Gastrocnemius medialis (tissue), 4 donors: ENCODE results near the gene FUS. TPM values are rescaled to one million over a fixed set of nuclear protein-coding genes. Genes with fewer than 3 reads are reported as not detected.

Experiments
- ATAC-seq, 2 donors: fragments of 150-250 bp; one replicate each; pipeline ENCODE4 v1.9.1; 2016
- DNase-seq, 2 donors: peaks; one replicate each; pipeline ENCODE4 v3.0.0-alpha.2; 2019
- H3K27ac ChIP-seq, 4 donors: fragments of 200-600 bp; sonication (generic); 1 replicate in 1 of 4; 2 replicates in 3 of 4; pipeline ENCODE4 v1.5.1; 2016 to 2018; ENCODE audit warnings: mild to moderate bottlenecking in 2 of 4, moderate library complexity in 1 of 4
- H3K27me3 ChIP-seq, 3 donors: fragments of 200-600 bp; sonication (generic) in 2 of 3; 1 replicate in 1 of 3; 2 replicates in 2 of 3; pipeline versions ENCODE4 v1.5.1 to v1.6.0; 2016 to 2019; ENCODE audit warnings: mild to moderate bottlenecking in 1 of 3, moderate library complexity in 1 of 3
- H3K36me3 ChIP-seq, 2 donors: fragments of 200-600 bp; sonication (generic) in 1 of 2; one replicate each; pipeline ENCODE4 v1.5.1; 2017 to 2018
- H3K4me1 ChIP-seq, 2 donors: fragments of 200-600 bp; sonication (generic) in 1 of 2; one replicate each; pipeline ENCODE4 v1.5.1; 2016 to 2017; ENCODE audit warnings: mild to moderate bottlenecking in 2 of 2
- H3K4me3 ChIP-seq, 4 donors: fragments of 200-600 bp; sonication (generic) in 3 of 4; 1 replicate in 1 of 4; 2 replicates in 3 of 4; pipeline ENCODE4 v1.5.1; 2016 to 2019; ENCODE audit warnings: mild to moderate bottlenecking in 2 of 4
- H3K9me3 ChIP-seq, 3 donors: fragments of 200-600 bp; sonication (generic) in 2 of 3; 1 replicate in 1 of 3; 2 replicates in 2 of 3; pipeline ENCODE4 v1.5.1; 2016 to 2019
- POLR2A ChIP-seq, 2 donors: fragments of 450-650 bp; IDR thresholded peaks; one replicate each; pipeline ENCODE4 v1.6.1; 2017; ENCODE audit warnings: antibody characterized with exemption in 2 of 2, mild to moderate bottlenecking in 2 of 2, moderate library complexity in 2 of 2
- in situ Hi-C, 4 donors: fragments of 200-750 bp; cut with MboI; loops; one replicate each; pipeline versions ENCODE4 v1.15.0 to v1.8.0; 2017; ENCODE audit warnings: low sequenced_read_pairs in 4 of 4
- intact Hi-C: fragments of 100-400 bp; cut with DNase I; formaldehyde crosslinking; loops from one replicate; pipeline ENCODE4 v1.15.1; 2023; ENCODE audit warnings: low total_unique reads
- total RNA-seq, 4 donors: library from RNA; depleted of rRNA; stranded (reverse); fragments of >200 nt; gene quantifications; one replicate each; pipeline versions ENCODE4 v1.1.0 to v1.2.3, GENCODE V29; 2016
- TF ChIP-seq, protein P1 (sequence below), 5 experiments: fragments of 450-650 bp in 3 of 5; fragments of 200-600 bp in 2 of 5; sonication (generic) in 2 of 5; IDR thresholded peaks in 4 of 5; conservative IDR thresholded peaks in 1 of 5; 1 replicate in 4 of 5; 2 replicates in 1 of 5; pipeline ENCODE4 v1.5.1; 2016 to 2019; ENCODE audit warnings: antibody characterized with exemption in 5 of 5, mild to moderate bottlenecking in 3 of 5, moderate library complexity in 3 of 5

FUS gene
- total RNA-seq, 4 donors from 2014 or later: 20.6 to 45.9 (median 35.1) TPM

- Histone ChIP-seq H3K27ac (peak overlapping the region in 2 of 4 donors; percentile 8 to 17), H3K4me3 (no peak overlapping the region), H3K36me3 (peaks cover 2 to 100% of the 10 kb centered on the region in 2 donors), H3K4me1 (peaks cover 16 to 27% of the 10 kb centered on the region in 2 donors), H3K27me3 (no peaks in the 10 kb centered on the region), H3K9me3 (no peaks in the 10 kb centered on the region)
- in situ Hi-C loops: loop anchor here in 2 of 4 donors (10.0 to 25.0 kb wide), 2 partner anchors 257 to 675 kb away; partner anchors contain the start of genes ZNF267 (in 2 of the 2) and ZNF843 (in 1 of the 2)
- intact Hi-C loops: no loop called here
- TF ChIP-seq, protein P1, sequence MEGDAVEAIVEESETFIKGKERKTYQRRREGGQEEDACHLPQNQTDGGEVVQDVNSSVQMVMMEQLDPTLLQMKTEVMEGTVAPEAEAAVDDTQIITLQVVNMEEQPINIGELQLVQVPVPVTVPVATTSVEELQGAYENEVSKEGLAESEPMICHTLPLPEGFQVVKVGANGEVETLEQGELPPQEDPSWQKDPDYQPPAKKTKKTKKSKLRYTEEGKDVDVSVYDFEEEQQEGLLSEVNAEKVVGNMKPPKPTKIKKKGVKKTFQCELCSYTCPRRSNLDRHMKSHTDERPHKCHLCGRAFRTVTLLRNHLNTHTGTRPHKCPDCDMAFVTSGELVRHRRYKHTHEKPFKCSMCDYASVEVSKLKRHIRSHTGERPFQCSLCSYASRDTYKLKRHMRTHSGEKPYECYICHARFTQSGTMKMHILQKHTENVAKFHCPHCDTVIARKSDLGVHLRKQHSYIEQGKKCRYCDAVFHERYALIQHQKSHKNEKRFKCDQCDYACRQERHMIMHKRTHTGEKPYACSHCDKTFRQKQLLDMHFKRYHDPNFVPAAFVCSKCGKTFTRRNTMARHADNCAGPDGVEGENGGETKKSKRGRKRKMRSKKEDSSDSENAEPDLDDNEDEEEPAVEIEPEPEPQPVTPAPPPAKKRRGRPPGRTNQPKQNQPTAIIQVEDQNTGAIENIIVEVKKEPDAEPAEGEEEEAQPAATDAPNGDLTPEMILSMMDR (IDR thresholded peaks at IDR 0.05 in 4 of 5, conservative IDR thresholded peaks at IDR 0.05 in 1 of 5): no peak
- TF ChIP-seq POLR2A (IDR thresholded peaks at IDR 0.05): no peak
- no peak for ATAC-seq
- no peak for DNase-seq
Measured at GRCh38 chr16:31187808-31188189, 7.9 kb downstream of the FUS start.

- Histone ChIP-seq H3K27ac (peak overlapping the region in 2 of 4 donors; percentile 7 to 8), H3K9me3 (no peaks in the 10 kb centered on the region), H3K4me1 (peaks cover 7 to 18% of the 10 kb centered on the region in 2 donors), H3K27me3 (no peaks in the 10 kb centered on the region), H3K36me3 (peaks cover 7 to 100% of the 10 kb centered on the region in 2 donors), H3K4me3 (no peak overlapping the region)
- intact Hi-C loops (no loop called here), in situ Hi-C loops (loop anchor here in 2 of 4 donors (10.0 to 25.0 kb wide), 2 partner anchors 256 to 674 kb away; partner anchors contain the start of genes ZNF267 (in 2 of the 2) and ZNF843 (in 1 of the 2))
- ATAC-seq (no peak), DNase-seq (no peak)
- TF ChIP-seq, protein P1 (IDR thresholded peaks at IDR 0.05 in 4 of 5, conservative IDR thresholded peaks at IDR 0.05 in 1 of 5): no peak
- TF ChIP-seq POLR2A (IDR thresholded peaks at IDR 0.05): no peak
Measured at GRCh38 chr16:31188450-31189411, 8.8 kb downstream of the FUS start.

DNA sequence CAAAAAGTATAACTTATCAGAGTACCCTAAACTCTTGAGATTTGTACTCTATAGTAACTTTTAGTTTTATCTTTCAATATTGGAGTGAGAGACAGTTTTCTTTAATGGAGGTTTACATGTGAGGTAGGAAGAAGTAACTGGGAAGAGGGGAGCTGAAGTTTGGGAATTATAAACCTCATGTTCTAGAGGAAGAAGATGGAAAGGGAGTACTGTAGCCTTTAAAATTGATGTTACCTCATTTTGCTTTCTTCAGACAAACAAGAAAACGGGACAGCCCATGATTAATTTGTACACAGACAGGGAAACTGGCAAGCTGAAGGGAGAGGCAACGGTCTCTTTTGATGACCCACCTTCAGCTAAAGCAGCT is 9.5 kb downstream of the FUS start:
- Histone ChIP-seq H3K36me3 (peaks cover 7 to 100% of the 10 kb centered on the region in 2 donors), H3K4me3 (no peak overlapping the region), H3K27ac (peak overlapping the region in 1 of 4 donors; percentile 7), H3K4me1 (peaks cover 3 to 13% of the 10 kb centered on the region in 2 donors), H3K9me3 (no peaks in the 10 kb centered on the region), H3K27me3 (no peaks in the 10 kb centered on the region)
- in situ Hi-C loops: loop anchor here in 2 of 4 donors (10.0 to 25.0 kb wide), 2 partner anchors 255 to 673 kb away; partner anchors contain the start of genes ZNF267 (in 2 of the 2) and ZNF843 (in 1 of the 2)
- intact Hi-C loops: no loop called here
- TF ChIP-seq, protein P1 (IDR thresholded peaks at IDR 0.05 in 4 of 5, conservative IDR thresholded peaks at IDR 0.05 in 1 of 5): no peak
- no peak for TF ChIP-seq POLR2A (IDR thresholded peaks at IDR 0.05)
- DNase-seq (no peak), ATAC-seq (no peak)

DNA sequence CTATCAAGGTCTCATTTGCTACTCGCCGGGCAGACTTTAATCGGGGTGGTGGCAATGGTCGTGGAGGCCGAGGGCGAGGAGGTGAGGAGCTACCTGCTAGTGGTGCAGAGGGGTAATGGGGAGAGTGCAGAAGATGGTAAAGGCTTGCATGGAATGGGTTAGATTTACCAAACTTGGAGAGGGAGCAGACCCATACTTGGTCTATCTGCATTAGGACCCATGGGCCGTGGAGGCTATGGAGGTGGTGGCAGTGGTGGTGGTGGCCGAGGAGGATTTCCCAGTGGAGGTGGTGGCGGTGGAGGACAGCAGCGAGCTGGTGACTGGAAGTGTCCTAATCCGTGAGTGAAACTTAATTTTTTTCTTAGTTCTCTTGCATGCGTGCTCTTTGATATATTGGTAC is 10.1 kb downstream of the FUS start:
- in situ Hi-C loops: loop anchor here in 2 of 4 donors (25.0 kb wide), 1 partner anchor 672 kb away; the partner anchor contains the start of gene ZNF267 (in 2 of the 2)
- intact Hi-C loops: no loop called here
- Histone ChIP-seq H3K27me3 (no peaks in the 10 kb centered on the region), H3K9me3 (no peaks in the 10 kb centered on the region), H3K4me1 (peaks cover 3 to 13% of the 10 kb centered on the region in 2 donors), H3K27ac (no peak overlapping the region), H3K4me3 (no peak overlapping the region), H3K36me3 (peaks cover 7 to 100% of the 10 kb centered on the region in 2 donors)
- DNase-seq (no peak), ATAC-seq (no peak)
- no peak for TF ChIP-seq POLR2A (IDR thresholded peaks at IDR 0.05)
- TF ChIP-seq, protein P1 (IDR thresholded peaks at IDR 0.05 in 4 of 5, conservative IDR thresholded peaks at IDR 0.05 in 1 of 5): no peak
